NCI-H2227 (cell line): Measurements from ENCODE around the gene CORO6.

ENCODE experiments used
- DNase-seq: peaks from one replicate; lab custom pipeline; 2025; ENCODE audit not compliant: unreplicated experiment; lab: John Stamatoyannopoulos, UW

CORO6 gene

GRCh38 chr17:29633886-29634285 lies 11.2 kb upstream of the CORO6 start:
- DNase-seq, result no peak

- DNase-seq, result no peak
These were observed 8.0 kb upstream of the CORO6 start for GRCh38 chr17:29630630-29631193.

GRCh38 chr17:29629839-29630238 lies 7.1 kb upstream of the CORO6 start:
- no peak for DNase-seq

- no peak for DNase-seq
These were observed 5.9 kb upstream of the CORO6 start for GRCh38 chr17:29628644-29629043.

GRCh38 chr17:29627951-29628350 lies 5.2 kb upstream of the CORO6 start:
- DNase-seq, result no peak

- peak; percentile 51 for DNase-seq
These were observed 2.5 kb upstream of the CORO6 start for GRCh38 chr17:29625037-29625750.

GRCh38 chr17:29624586-29624985 lies 1.9 kb upstream of the CORO6 start:
- DNase-seq, result no peak

- DNase-seq, result no peak
These were observed 553 bp upstream of the CORO6 start for GRCh38 chr17:29623283-29623647.

GRCh38 chr17:29621751-29622194 lies 939 bp downstream of the CORO6 start:
- no peak for DNase-seq

- no peak for DNase-seq
These were observed 1.8 kb downstream of the CORO6 start for GRCh38 chr17:29620779-29621500.

GRCh38 chr17:29620271-29620670 lies 2.4 kb downstream of the CORO6 start:
- DNase-seq, result no peak

GRCh38 chr17:29619251-29619650 lies 3.5 kb downstream of the CORO6 start:
- DNase-seq, result peak; percentile 17

GRCh38 chr17:29618272-29619065 lies 4.2 kb downstream of the CORO6 start:
- no peak for DNase-seq

GRCh38 chr17:29617481-29618271 lies 5.0 kb downstream of the CORO6 start:
- DNase-seq, result no peak

- DNase-seq, result no peak
These were observed 5.6 kb downstream of the CORO6 start for GRCh38 chr17:29617125-29617480.

- DNase-seq, result no peak
These were observed 6.2 kb downstream of the CORO6 start for GRCh38 chr17:29616300-29617048.

- DNase-seq, result no peak
These were observed 7.0 kb downstream of the CORO6 start for GRCh38 chr17:29615492-29616299.

GRCh38 chr17:29615048-29615385 lies 7.7 kb downstream of the CORO6 start:
- DNase-seq, result no peak

GRCh38 chr17:29614349-29615047 lies 8.2 kb downstream of the CORO6 start:
- DNase-seq, result no peak
